HepG2 (cell line): ENCODE results near the gene TRMU. TPM values are rescaled to one million over a fixed set of nuclear protein-coding genes. Genes with fewer than 3 reads are reported as not detected.

Source experiments
- ATAC-seq: fragments of 200-7000 bp; cut with Tn5 transposase; 3 replicates; pipeline ENCODE4 v1.9.1; 2020; ENCODE audit warnings: mild to moderate bottlenecking, moderate library complexity
- BruUV-seq: library from RNA; stranded (reverse); fragments of 400-500 nt; replicated peaks from 2 replicates; lab custom pipeline; 2021; lab: Mats Ljungman, UMichigan
- CTCF ChIA-PET: fragments of 300-600 bp; formaldehyde crosslinking; extraction: SDS; loops from one replicate; lab custom pipeline; 2021; ENCODE audit warnings: low total read pairs, inconsistent platforms, low intra/inter-chr PET ratio; lab: Yijun Ruan, JAX
- POLR2A ChIA-PET: fragments of 350-600 bp; sonication (Branson Sonifier 250); formaldehyde crosslinking; loops from one replicate; lab custom pipeline; 2020; ENCODE audit warnings: antibody characterized with exemption, inconsistent platforms; lab: Yijun Ruan, JAX
- DNase-seq: peaks from one replicate; pipeline ENCODE4 v3.0.0-alpha.2; 2015; ENCODE audit warnings: low spot score
- FAIRE-seq: peaks from 3 replicates; lab custom pipeline; 2011; peaks lifted over from hg19 to GRCh38; lab: Jason Lieb, UNC
- H2AFZ ChIP-seq: one replicate; pipeline ENCODE4 v1.6.1; 2011; ENCODE audit warnings: low read length, inconsistent platforms
- H3K27ac ChIP-seq: fragments of 300-600 bp; 3 replicates; pipeline ENCODE4 v1.8.0; 2011; ENCODE audit warnings: mixed run types, mild to moderate bottlenecking, mixed read lengths, low read length, inconsistent platforms; ENCODE audit not compliant: insufficient read depth; ENCODE audit errors: extremely low read length
- H3K27me3 ChIP-seq, 2 experiments: fragments of 200-600 bp in 1 of 2; 2 replicates in 1 of 2; 3 replicates in 1 of 2; pipeline versions ENCODE4 v1.6.0 to v1.8.0; 2011; ENCODE audit warnings: low read length in 2 of 2, mild to moderate bottlenecking in 2 of 2, moderate library complexity in 2 of 2, inconsistent platforms in 1 of 2; ENCODE audit not compliant: insufficient read depth in 2 of 2, control insufficient read depth in 1 of 2
- H3K36me3 ChIP-seq, 2 experiments: fragments of 200-600 bp in 1 of 2; replicated peaks in 1 of 2; 2 replicates in 1 of 2; 3 replicates in 1 of 2; pipeline versions ENCODE4 v1.5.1 to v1.8.0; 2011; ENCODE audit warnings: low read length in 2 of 2, inconsistent platforms in 1 of 2; ENCODE audit not compliant: insufficient read depth in 2 of 2, control insufficient read depth in 1 of 2
- H3K4me1 ChIP-seq: 2 replicates; pipeline ENCODE4 v1.5.1; 2012; ENCODE audit warnings: low read length, inconsistent platforms; ENCODE audit not compliant: insufficient read depth
- H3K4me2 ChIP-seq: 2 replicates; pipeline ENCODE4 v1.6.0; 2011; ENCODE audit warnings: low read depth, low read length, inconsistent platforms
- H3K4me3 ChIP-seq, 3 experiments: fragments of 200-600 bp in 1 of 3; sonication (generic), shearing (Covaris generic) in 1 of 3; replicated peaks in 1 of 3; 2 replicates each; pipeline ENCODE4 v1.5.1; 2011 to 2016; ENCODE audit warnings: low read length in 3 of 3, inconsistent platforms in 2 of 3, low read depth in 2 of 3, mild to moderate bottlenecking in 2 of 3, control low read depth in 1 of 3, mixed read lengths in 1 of 3; ENCODE audit not compliant: insufficient read depth in 1 of 3
- H3K79me2 ChIP-seq: one replicate; pipeline ENCODE4 v1.6.1; 2011; ENCODE audit warnings: low read length, inconsistent platforms; ENCODE audit not compliant: insufficient read depth
- H3K9ac ChIP-seq: 2 replicates; pipeline ENCODE4 v1.6.0; 2011; ENCODE audit warnings: mild to moderate bottlenecking, low read depth, low read length, inconsistent platforms; ENCODE audit not compliant: insufficient read depth
- H3K9me3 ChIP-seq: 2 replicates; pipeline ENCODE4 v1.5.1; 2012; ENCODE audit warnings: mild to moderate bottlenecking, low read length
- H4K20me1 ChIP-seq: 2 replicates; pipeline ENCODE4 v1.6.0; 2011; ENCODE audit warnings: inconsistent platforms, mild to moderate bottlenecking, low read length, moderate library complexity; ENCODE audit not compliant: insufficient read depth
- AGO2 ChIP-seq: fragments of 200-400 bp; formaldehyde crosslinking; optimal IDR thresholded peaks from 2 replicates; pipeline ENCODE3; 2017; ENCODE audit warnings: mild to moderate bottlenecking, low read depth, low read length, moderate library complexity
- MTF2 ChIP-seq: sonication (generic); formaldehyde crosslinking; IDR thresholded peaks from 2 replicates; pipeline ENCODE4 v1.5.0; 2020; ENCODE audit warnings: missing genetic modification reagents, borderline replicate concordance
- SMC3 ChIP-seq: IDR thresholded peaks from 2 replicates; pipeline ENCODE4 v1.6.1; 2011; ENCODE audit warnings: low read length, improper control_type of control experiment
- ZNF468 ChIP-seq: sonication (generic); formaldehyde crosslinking; IDR thresholded peaks from 2 replicates; pipeline ENCODE4 v1.8.0; 2022; ENCODE audit warnings: mild to moderate bottlenecking, moderate library complexity, missing genetic modification reagents
- ZNF629 ChIP-seq: sonication (generic); formaldehyde crosslinking; conservative IDR thresholded peaks from 2 replicates; pipeline ENCODE4 v1.5.0; 2020; ENCODE audit warnings: missing genetic modification reagents
- ZNF7 ChIP-seq: IDR thresholded peaks from 2 replicates; pipeline ENCODE4 v1.6.1; 2016; ENCODE audit warnings: missing biosample characterization, missing genetic modification reagents
- WGBS: methylation state at CpG from one replicate; pipeline ENCODE4 v1.1.6; 2017; ENCODE audit warnings: low lambda C conversion rate; 5-methylcytosine and 5-hydroxymethylcytosine counted together
- in situ Hi-C: cut with HindIII; loops from 2 replicates; pipeline ENCODE4 v1.10.0; 2017; ENCODE audit warnings: low pct_unique_long_range_greater_than_20kb; ENCODE audit not compliant: extremely low pct_ligation_motif_present
- intact Hi-C: fragments of 100-400 bp; cut with micrococcal nuclease; formaldehyde crosslinking; loops from one replicate; pipeline ENCODE4 v1.10.0; 2022; ENCODE audit not compliant: unreplicated experiment
- polyA plus RNA-seq, 8 experiments: library from polyadenylated mRNA; depleted of rRNA in 3 of 8; stranded (reverse) in 7 of 8; unstranded in 1 of 8; fragments of >200 nt; fragmentation: Illumina TruSeq in 4 of 8; extraction: Trizol in 4 of 8; gene quantifications; 2 replicates each; pipeline versions ENCODE4 v1.2.1 to v1.2.3, GENCODE V29; 2011 to 2016; ENCODE audit warnings: low read depth in 4 of 8, missing spikeins in 1 of 8, mixed read lengths in 1 of 8; ENCODE audit not compliant: insufficient read depth in 1 of 8
- total RNA-seq, 5 experiments: library from RNA; depleted of rRNA; stranded (reverse); fragments of >200 nt; fragmentation: Illumina TruSeq; extraction: Trizol; gene quantifications; 2 replicates each; pipeline ENCODE4 v1.2.3, GENCODE V29; 2016; ENCODE audit warnings: low read depth in 1 of 5

Gene TRMU
- total and polyA plus RNA-seq, 2 of the 13 experiments (the other 11 are each of a cell fraction or from before 2014, with no cell fraction given) = 31.0 to 50.2 TPM

GRCh38 chr22:46353483-46354105 is 18.1 kb downstream of the TRMU start (continued):
- TF ChIP-seq SMC3 = no peak
- no peak for TF ChIP-seq MTF2 (CRISPR knock-in tag)
- no peak for TF ChIP-seq ZNF468 (CRISPR knock-in tag)
- no peak for TF ChIP-seq ZNF629

GRCh38 chr22:46354176-46354992 is 18.9 kb downstream of the TRMU start:
- Histone ChIP-seq H3K4me1 (no peaks in the 10 kb centered on the region), H3K79me2 (no peaks in the 10 kb centered on the region)
- POLR2A ChIA-PET = interaction anchor here (0.6 kb wide), 1 partner anchor 166 kb away, joined by 3 read pairs; no protein-coding TSS in a partner anchor
- DNase-seq (no peak), ATAC-seq (no peak)
- in situ Hi-C loops = no loop called here
- TF ChIP-seq ZNF7 (CRISPR knock-in tag) (no peak), AGO2 (peak; percentile 16)
- TF ChIP-seq, all 625 proteins: peak for 1
- CTCF ChIA-PET = interaction anchor here (0.8 to 1.9 kb wide), 2 partner anchors 13 to 36 kb away, joined by 3 to 25 read pairs; no protein-coding TSS in a partner anchor
- H3K9ac ChIP-seq = no peak overlapping the region
- BruUV-seq = no TSS peak
- no peak for FAIRE-seq
- H3K4me3 ChIP-seq = no peak overlapping the region
- no peak overlapping the region for H3K27ac ChIP-seq
- 96% methylated on average over 10 of the region's 21 CpGs for WGBS
- no peak overlapping the region for H3K4me2 ChIP-seq
- no peaks in the 10 kb centered on the region for H4K20me1 ChIP-seq
- intact Hi-C loops = no loop called here
- H3K9me3 ChIP-seq = no peaks in the 10 kb centered on the region
- H2AFZ ChIP-seq = no peak overlapping the region
- H3K27me3 ChIP-seq = no peaks in the 10 kb centered on the region
- H3K36me3 ChIP-seq = peaks cover 41 to 73% of the 10 kb centered on the region in 2 experiments
